Measurements from ENCODE around the gene IFNA16. TPM values are rescaled to one million over a fixed set of nuclear protein-coding genes. Genes with fewer than 3 reads are reported as not detected.
"Not testable (repeated sequence)": the region's sequence is repeated elsewhere in the genome, so short reads cannot be mapped to it uniquely, and the experiment has no call there.

IFNA16 gene
- total RNA-seq, 5 donors from 2014 or later (not counting 1 experiment from before 2014, with no cell fraction given): not detected

- H3K36me3 Mint-ChIP-seq: no peaks in the 10 kb centered on the region
- H3K9me3 ChIP-seq: no peaks in the 10 kb centered on the region
- H3K27ac Mint-ChIP-seq: no peak overlapping the region
- CTCF ChIA-PET: no interaction called here
- no peak for DNase-seq
- ATAC-seq (replicated peaks in 1 of 4): no peak
- H3K27me3 ChIP-seq (replicated peaks in 1 of 2; ENCODE audit: control insufficient read depth in 2 of 2, extremely low read depth in 1 of 2, insufficient read depth in 2 of 2, low read length in 1 of 2): no peaks in the 10 kb centered on the region
- H3K4me1 ChIP-seq (ENCODE audit: control insufficient read depth in 1 of 2, extremely low read depth in 1 of 2, insufficient read depth in 2 of 2, low read length in 2 of 2): no peaks in the 10 kb centered on the region
- no peaks in the 10 kb centered on the region for H3K9me3 Mint-ChIP-seq
- no peak overlapping the region for H3K4me3 Mint-ChIP-seq
- no peak overlapping the region for H3K27ac ChIP-seq (ENCODE audit: low read length)
- H3K4me1 Mint-ChIP-seq: no peaks in the 10 kb centered on the region
- H3K36me3 ChIP-seq (ENCODE audit: control insufficient read depth in 2 of 2, extremely low read depth in 1 of 2, insufficient read depth in 1 of 2, low read length in 1 of 2): no peaks in the 10 kb centered on the region
- no CpG with 5 or more reads among the region's 3 CpGs for WGBS (ENCODE audit: insufficient coverage)
- POLR2A ChIA-PET: no interaction called here
- H3K27me3 Mint-ChIP-seq: peaks cover 0 to 5% of the 10 kb centered on the region in 2 donors
- no peak overlapping the region for H3K4me3 ChIP-seq (ENCODE audit: control insufficient read depth in 1 of 2, extremely low read depth in 1 of 2, low read length in 1 of 2)
These were observed 45.0 kb downstream of the IFNA16 start for GRCh38 chr9:21172156-21172555.

- ChIA-PET CTCF (no interaction called here), POLR2A (no interaction called here)
- ATAC-seq (replicated peaks in 1 of 4): no peak
- Histone ChIP-seq H3K27ac (ENCODE audit: low read length) (no peak overlapping the region), H3K4me3 (ENCODE audit: control insufficient read depth in 1 of 2, extremely low read depth in 1 of 2, low read length in 1 of 2) (no peak overlapping the region), H3K9me3 (no peaks in the 10 kb centered on the region), H3K4me1 (ENCODE audit: control insufficient read depth in 1 of 2, extremely low read depth in 1 of 2, insufficient read depth in 2 of 2, low read length in 2 of 2) (no peaks in the 10 kb centered on the region), H3K27me3 (replicated peaks in 1 of 2; ENCODE audit: control insufficient read depth in 2 of 2, extremely low read depth in 1 of 2, insufficient read depth in 2 of 2, low read length in 1 of 2) (no peaks in the 10 kb centered on the region), H3K36me3 (ENCODE audit: control insufficient read depth in 2 of 2, extremely low read depth in 1 of 2, insufficient read depth in 1 of 2, low read length in 1 of 2) (no peaks in the 10 kb centered on the region)
- peaks cover 0 to 4% of the 10 kb centered on the region in 2 donors for H3K27me3 Mint-ChIP-seq
- DNase-seq: no peak
- H3K4me1 Mint-ChIP-seq: no peaks in the 10 kb centered on the region
- H3K27ac Mint-ChIP-seq: no peak overlapping the region
- H3K36me3 Mint-ChIP-seq: no peaks in the 10 kb centered on the region
- WGBS (ENCODE audit: insufficient coverage): no CpG with 5 or more reads among the region's 1 CpG
- H3K9me3 Mint-ChIP-seq: no peaks in the 10 kb centered on the region
- no peak overlapping the region for H3K4me3 Mint-ChIP-seq
These were observed 45.8 kb downstream of the IFNA16 start for GRCh38 chr9:21171351-21171750.

- DNase-seq; CTCF ChIA-PET; H3K4me1 ChIP-seq (ENCODE audit: control insufficient read depth in 1 of 2, extremely low read depth in 1 of 2, insufficient read depth in 2 of 2, low read length in 2 of 2): not testable (repeated sequence)
These were observed 50.6 kb downstream of the IFNA16 start, which contains the start of gene IFNA21 for GRCh38 chr9:21166560-21166959. IFNA21 (minus strand) TSS chr9:21166660; CDS start chr9:21166612, 48 bp downstream.

More at GRCh38 chr9:21166560-21166959, 50.6 kb downstream of the IFNA16 start, which contains the start of gene IFNA21:
- H3K36me3 Mint-ChIP-seq; H3K9me3 ChIP-seq; H3K27me3 ChIP-seq (replicated peaks in 1 of 2; ENCODE audit: control insufficient read depth in 2 of 2, extremely low read depth in 1 of 2, insufficient read depth in 2 of 2, low read length in 1 of 2); H3K9me3 Mint-ChIP-seq; H3K27ac ChIP-seq (ENCODE audit: low read length); H3K27ac Mint-ChIP-seq; H3K4me3 Mint-ChIP-seq; H3K27me3 Mint-ChIP-seq; POLR2A ChIA-PET; H3K36me3 ChIP-seq (ENCODE audit: control insufficient read depth in 2 of 2, extremely low read depth in 1 of 2, insufficient read depth in 1 of 2, low read length in 1 of 2); ATAC-seq (replicated peaks in 1 of 4); H3K4me3 ChIP-seq (ENCODE audit: control insufficient read depth in 1 of 2, extremely low read depth in 1 of 2, low read length in 1 of 2): not testable (repeated sequence)
- H3K4me1 Mint-ChIP-seq: peaks cover 12 to 17% (median 16%) of the 10 kb centered on the region in 3 donors
- WGBS (ENCODE audit: insufficient coverage): 83% methylated on average over 1 of the region's 2 CpGs

Other genes starting within 250 kb of the IFNA16 start
- gene HACD4, start 185.7 kb downstream of the IFNA16 start, total RNA-seq: 10 to 100 TPM in 3 of 5 donors, 1 to 10 TPM in 2; 8.9 to 11.8 (median 10.2) TPM
- gene IFNB1, start 139.4 kb downstream of the IFNA16 start, total RNA-seq: not detected
- gene IFNW1, start 75.5 kb downstream of the IFNA16 start, total RNA-seq: not detected
- not detected for gene IFNA21, start 50.7 kb downstream of the IFNA16 start, total RNA-seq
- not detected for gene IFNA4, start 29.7 kb downstream of the IFNA16 start, total RNA-seq
- not detected for gene IFNA7, start 15.1 kb downstream of the IFNA16 start, total RNA-seq
- not detected for gene IFNA10, start 10.2 kb downstream of the IFNA16 start, total RNA-seq
- gene IFNA17, start 10.9 kb upstream of the IFNA16 start, total RNA-seq: not detected
- not detected for gene IFNA14, start 22.7 kb upstream of the IFNA16 start, total RNA-seq
- gene IFNA5, start 88.0 kb upstream of the IFNA16 start, total RNA-seq: under 1 TPM in 1 of 5 donors, not detected in 4; 0.29 TPM
- 10 to 100 TPM; 14.1 to 27.7 (median 26.0) TPM for gene KLHL9, start 118.1 kb upstream of the IFNA16 start, total RNA-seq
- gene IFNA6, start 133.6 kb upstream of the IFNA16 start, total RNA-seq: not detected
- gene IFNA13, start 150.7 kb upstream of the IFNA16 start, total RNA-seq: not detected
- not detected for gene IFNA2, start 168.1 kb upstream of the IFNA16 start, total RNA-seq
- gene IFNA8, start 191.8 kb upstream of the IFNA16 start, total RNA-seq: not detected
- not detected for gene IFNA1, start 223.1 kb upstream of the IFNA16 start, total RNA-seq

Data from T-cell (primary cell).